Suprapubic skin (tissue), 4 donors: ENCODE measurements around the gene CDHR4. TPM values are rescaled to one million over a fixed set of nuclear protein-coding genes. Genes with fewer than 3 reads are reported as not detected.
"Not testable (repeated sequence)": the region's sequence is repeated elsewhere in the genome, so short reads cannot be mapped to it uniquely, and the experiment has no call there.

Experiments
- DNase-seq, 2 donors: peaks; one replicate each; pipeline ENCODE4 v3.0.0-alpha.2; 2019; ENCODE audit warnings: low spot score in 2 of 2
- H3K27ac ChIP-seq: fragments of 200-600 bp; sonication (generic); one replicate; pipeline ENCODE4 v1.5.1; 2019
- H3K27me3 ChIP-seq: fragments of 200-600 bp; sonication (generic); one replicate; pipeline ENCODE4 v1.5.1; 2019
- H3K36me3 ChIP-seq: fragments of 200-600 bp; sonication (generic); one replicate; pipeline ENCODE4 v1.5.1; 2019
- H3K4me1 ChIP-seq: fragments of 200-600 bp; sonication (generic); one replicate; pipeline ENCODE4 v1.5.1; 2019
- H3K4me3 ChIP-seq: fragments of 200-600 bp; sonication (generic); one replicate; pipeline ENCODE4 v1.5.1; 2019; ENCODE audit warnings: mild to moderate bottlenecking
- H3K9me3 ChIP-seq: fragments of 200-600 bp; sonication (generic); one replicate; pipeline ENCODE4 v1.5.1; 2019
- CTCF ChIP-seq, 2 donors: fragments of 200-600 bp in 1 of 2; fragments of 450-650 bp in 1 of 2; sonication (generic) in 1 of 2; IDR thresholded peaks; one replicate each; pipeline ENCODE4 v1.5.1; 2016 to 2019; ENCODE audit warnings: antibody characterized with exemption in 2 of 2, mild to moderate bottlenecking in 1 of 2, moderate library complexity in 1 of 2
- EP300 ChIP-seq: sonication (generic); formaldehyde crosslinking; IDR thresholded peaks from one replicate; pipeline ENCODE4 v1.6.1; 2017; ENCODE audit warnings: antibody characterized with exemption
- POLR2A ChIP-seq, 2 donors: fragments of 450-650 bp; IDR thresholded peaks; one replicate each; pipeline ENCODE4 v1.6.1; 2017; ENCODE audit warnings: antibody characterized with exemption in 2 of 2, mild to moderate bottlenecking in 2 of 2, moderate library complexity in 2 of 2
- POLR2AphosphoS5 ChIP-seq, 3 donors: sonication (generic); formaldehyde crosslinking; IDR thresholded peaks; one replicate each; pipeline ENCODE4 v1.6.1; 2017; ENCODE audit warnings: antibody characterized with exemption in 3 of 3
- WGBS: methylation state at CpG from one replicate; pipeline ENCODE4 v1.1.5; 2018; 5-methylcytosine and 5-hydroxymethylcytosine counted together
- total RNA-seq, 4 donors: library from RNA; depleted of rRNA; stranded (reverse); fragments of >200 nt; gene quantifications; one replicate each; pipeline ENCODE4 v1.1.0, GENCODE V29; 2016

Gene CDHR4
- total RNA-seq, 4 donors from 2014 or later: 0.45 to 0.89 TPM; not detected in 2

- Histone ChIP-seq H3K36me3 (peaks cover 17% of the 10 kb centered on the region), H3K4me1 (peaks cover 11% of the 10 kb centered on the region), H3K4me3 (no peak overlapping the region), H3K27ac (no peak overlapping the region), H3K27me3 (no peaks in the 10 kb centered on the region), H3K9me3 (no peaks in the 10 kb centered on the region)
- DNase-seq: no peak
- no peak for TF ChIP-seq EP300
- TF ChIP-seq POLR2A (IDR thresholded peaks at IDR 0.05): no peak
- no peak for TF ChIP-seq POLR2AphosphoS5 (IDR thresholded peaks at IDR 0.05)
- TF ChIP-seq CTCF (IDR thresholded peaks at IDR 0.05): no peak
- WGBS: 97% methylated on average over 4 of the region's 4 CpGs
Measured at GRCh38 chr3:49750056-49750455, 49.6 kb downstream of the CDHR4 start.

- not testable (repeated sequence) for DNase-seq, H3K4me1 ChIP-seq, H3K9me3 ChIP-seq, H3K27me3 ChIP-seq, H3K4me3 ChIP-seq, H3K27ac ChIP-seq
- 95% methylated on average over 5 of the region's 5 CpGs for WGBS
- H3K36me3 ChIP-seq: peaks cover 17% of the 10 kb centered on the region
Measured at GRCh38 chr3:49748874-49749273, 50.8 kb downstream of the CDHR4 start.

- H3K36me3 ChIP-seq: peaks cover 25% of the 10 kb centered on the region
- DNase-seq: no peak
- H3K27ac ChIP-seq: no peak overlapping the region
- no peaks in the 10 kb centered on the region for H3K9me3 ChIP-seq
- WGBS: 86% methylated on average over 13 of the region's 13 CpGs
- no peaks in the 10 kb centered on the region for H3K27me3 ChIP-seq
- no peak overlapping the region for H3K4me3 ChIP-seq
- TF ChIP-seq POLR2AphosphoS5 (IDR thresholded peaks at IDR 0.05): no peak
- no peak for TF ChIP-seq POLR2A (IDR thresholded peaks at IDR 0.05)
- TF ChIP-seq EP300: no peak
- TF ChIP-seq CTCF (IDR thresholded peaks at IDR 0.05): no peak
- no peaks in the 10 kb centered on the region for H3K4me1 ChIP-seq
Measured at GRCh38 chr3:49747792-49748480, 51.7 kb downstream of the CDHR4 start.

GRCh38 chr3:49745986-49746385 lies 53.7 kb downstream of the CDHR4 start:
- Histone ChIP-seq H3K27me3 (no peaks in the 10 kb centered on the region), H3K4me3 (no peak overlapping the region), H3K27ac (no peak overlapping the region), H3K36me3 (peaks cover 25% of the 10 kb centered on the region), H3K4me1 (no peaks in the 10 kb centered on the region), H3K9me3 (no peaks in the 10 kb centered on the region)
- 68% methylated on average over 2 of the region's 2 CpGs for WGBS
- TF ChIP-seq POLR2A (IDR thresholded peaks at IDR 0.05) (no peak), EP300 (no peak), POLR2AphosphoS5 (IDR thresholded peaks at IDR 0.05) (no peak), CTCF (IDR thresholded peaks at IDR 0.05) (no peak)
- DNase-seq: no peak

Other genes starting within 250 kb of the CDHR4 start
- under 1 TPM; 0.04 to 0.59 (median 0.15) TPM for gene BSN, start 245.4 kb downstream of the CDHR4 start, total RNA-seq
- 100 to 1,000 TPM in 1 of 4 donors, 10 to 100 TPM in 3; 81.8 to 103 (median 91.2) TPM for gene APEH, start 125.5 kb downstream of the CDHR4 start, total RNA-seq
- 10 to 100 TPM; 16.7 to 83.4 (median 21.9) TPM for gene MST1, start 110.4 kb downstream of the CDHR4 start, total RNA-seq
- gene RNF123, start 110.3 kb downstream of the CDHR4 start, total RNA-seq: 10 to 100 TPM; 23.6 to 88.3 (median 33.9) TPM
- gene AMIGO3, start 80.2 kb downstream of the CDHR4 start, total RNA-seq: 1 to 10 TPM; 1.6 to 3.8 (median 2.5) TPM
- gene GMPPB, start 75.9 kb downstream of the CDHR4 start, total RNA-seq: 10 to 100 TPM; 14.0 to 25.0 (median 17.3) TPM
- 10 to 100 TPM; 39.5 to 57.3 (median 53.2) TPM for gene IP6K1, start 13.3 kb downstream of the CDHR4 start, total RNA-seq
- 10 to 100 TPM; 30.9 to 48.1 (median 36.2) TPM for gene INKA1, start 3.4 kb upstream of the CDHR4 start, total RNA-seq
- gene UBA7, start 14.1 kb upstream of the CDHR4 start, total RNA-seq: 10 to 100 TPM; 15.3 to 54.4 (median 31.2) TPM
- gene TRAIP, start 56.7 kb upstream of the CDHR4 start, total RNA-seq: 1 to 10 TPM; 3.4 to 8.4 (median 4.7) TPM
- 1 to 10 TPM in 1 of 4 donors, not detected in 3; 2.0 TPM for gene CAMKV, start 70.0 kb upstream of the CDHR4 start, total RNA-seq
- gene MST1R, start 104.0 kb upstream of the CDHR4 start, total RNA-seq: 100 to 1,000 TPM in 1 of 4 donors, 10 to 100 TPM in 3; 37.7 to 129 (median 53.8) TPM
- 10 to 100 TPM in 3 of 4 donors, 1 to 10 TPM in 1; 6.2 to 15.6 (median 11.9) TPM for gene MON1A, start 129.9 kb upstream of the CDHR4 start, total RNA-seq
- gene RBM6, start 140.3 kb upstream of the CDHR4 start, total RNA-seq: 100 to 1,000 TPM in 2 of 4 donors, 10 to 100 TPM in 2; 73.5 to 222 (median 89.5) TPM